Measurements from ENCODE around the gene MGAT4A.

MGAT4A gene

DNA sequence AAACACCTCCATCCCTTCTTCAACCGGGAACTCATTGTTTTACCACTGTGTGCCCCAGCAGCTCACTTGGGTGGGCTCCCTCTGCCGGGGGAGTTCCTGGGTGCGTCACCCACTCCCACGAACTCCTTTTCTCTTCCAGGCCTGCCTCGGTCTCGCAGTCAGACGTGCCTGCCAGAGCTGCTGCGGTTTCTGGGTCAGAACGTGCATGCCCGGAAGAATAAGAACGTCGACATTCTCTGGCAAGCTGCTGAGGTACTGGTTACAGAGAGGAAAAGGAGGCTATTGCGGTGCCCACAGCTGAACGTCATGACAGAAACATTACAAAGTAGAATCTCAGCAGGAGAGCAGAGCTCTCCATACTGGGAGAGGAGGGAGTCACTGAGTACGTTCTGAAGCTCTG is 158.3 kb downstream of the MGAT4A start:
- TF ChIP-seq ZFP3 (CRISPR knock-in tag; IDR thresholded peaks at IDR 0.05) (no peak), POU6F1 (CRISPR knock-in tag; IDR thresholded peaks at IDR 0.05; ENCODE audit: borderline replicate concordance, low read depth) (no peak), PPARA (CRISPR knock-in tag; IDR thresholded peaks at IDR 0.05; ENCODE audit: borderline replicate concordance) (no peak), ESRRG (CRISPR knock-in tag; IDR thresholded peaks at IDR 0.05) (no peak), PATZ1 (CRISPR knock-in tag; IDR thresholded peaks at IDR 0.05; ENCODE audit: borderline replicate concordance) (no peak), CREB5 (CRISPR knock-in tag; IDR thresholded peaks at IDR 0.05; ENCODE audit: low read depth) (no peak)
- ATAC-seq, result no peak

DNA sequence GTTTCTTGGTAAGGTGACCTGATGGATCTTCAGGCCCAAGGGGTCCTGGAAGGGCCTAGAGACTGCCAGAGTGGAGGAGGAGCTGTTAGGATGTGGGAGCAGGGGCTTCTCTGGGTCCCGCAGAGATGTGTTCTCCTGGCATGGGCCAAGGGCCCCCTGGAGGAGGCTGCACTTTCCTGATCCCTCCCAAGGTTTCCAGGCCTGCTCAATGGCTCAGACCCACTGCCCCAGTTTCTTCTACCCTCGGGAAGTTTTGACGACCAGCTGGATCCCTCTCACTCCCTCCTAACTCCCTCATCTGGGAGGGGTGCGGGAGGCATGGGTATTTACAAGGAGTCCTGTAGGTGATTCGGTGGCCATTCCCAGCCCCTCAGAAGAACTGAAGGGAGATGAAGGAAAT is 158.7 kb downstream of the MGAT4A start:
- no peak for TF ChIP-seq ZNF70 (CRISPR knock-in tag; IDR thresholded peaks at IDR 0.05)
- no peak for TF ChIP-seq POU6F1 (CRISPR knock-in tag; IDR thresholded peaks at IDR 0.05; ENCODE audit: borderline replicate concordance, low read depth)
- no peak for TF ChIP-seq ZFP30 (CRISPR knock-in tag; IDR thresholded peaks at IDR 0.05)
- TF ChIP-seq ZNF565 (CRISPR knock-in tag; conservative IDR thresholded peaks at IDR 0.05; ENCODE audit: low read depth), result no peak
- no peak for TF ChIP-seq TSHZ2 (CRISPR knock-in tag; IDR thresholded peaks at IDR 0.05)
- TF ChIP-seq TCF4 (CRISPR knock-in tag; IDR thresholded peaks at IDR 0.05; ENCODE audit: borderline replicate concordance), result no peak
- no peak for TF ChIP-seq ISL1 (CRISPR knock-in tag; IDR thresholded peaks at IDR 0.05)
- no peak for TF ChIP-seq CREB5 (CRISPR knock-in tag; IDR thresholded peaks at IDR 0.05; ENCODE audit: low read depth)
- TF ChIP-seq ZFP3 (CRISPR knock-in tag; IDR thresholded peaks at IDR 0.05), result no peak
- TF ChIP-seq SNAI2 (CRISPR knock-in tag; IDR thresholded peaks at IDR 0.05), result no peak
- no peak for TF ChIP-seq CSDC2 (CRISPR knock-in tag; IDR thresholded peaks at IDR 0.05)
- TF ChIP-seq GLIS3 (CRISPR knock-in tag; IDR thresholded peaks at IDR 0.05), result no peak
- TF ChIP-seq, protein P1, sequence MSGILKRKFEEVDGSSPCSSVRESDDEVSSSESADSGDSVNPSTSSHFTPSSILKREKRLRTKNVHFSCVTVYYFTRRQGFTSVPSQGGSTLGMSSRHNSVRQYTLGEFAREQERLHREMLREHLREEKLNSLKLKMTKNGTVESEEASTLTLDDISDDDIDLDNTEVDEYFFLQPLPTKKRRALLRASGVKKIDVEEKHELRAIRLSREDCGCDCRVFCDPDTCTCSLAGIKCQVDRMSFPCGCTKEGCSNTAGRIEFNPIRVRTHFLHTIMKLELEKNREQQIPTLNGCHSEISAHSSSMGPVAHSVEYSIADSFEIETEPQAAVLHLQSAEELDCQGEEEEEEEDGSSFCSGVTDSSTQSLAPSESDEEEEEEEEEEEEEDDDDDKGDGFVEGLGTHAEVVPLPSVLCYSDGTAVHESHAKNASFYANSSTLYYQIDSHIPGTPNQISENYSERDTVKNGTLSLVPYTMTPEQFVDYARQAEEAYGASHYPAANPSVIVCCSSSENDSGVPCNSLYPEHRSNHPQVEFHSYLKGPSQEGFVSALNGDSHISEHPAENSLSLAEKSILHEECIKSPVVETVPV (CRISPR knock-in tag; IDR thresholded peaks at IDR 0.05), result no peak
- no peak for TF ChIP-seq BACH2 (CRISPR knock-in tag; IDR thresholded peaks at IDR 0.05; ENCODE audit: borderline replicate concordance)
- no peak for TF ChIP-seq PATZ1 (CRISPR knock-in tag; IDR thresholded peaks at IDR 0.05; ENCODE audit: borderline replicate concordance)
- TF ChIP-seq ZC3H10 (CRISPR knock-in tag; IDR thresholded peaks at IDR 0.05), result no peak
- no peak for ATAC-seq
